GM15510 (cell line): ENCODE results near the gene IL22RA1.

Experiments
- POLR2A ChIP-seq: IDR thresholded peaks from 3 replicates; pipeline ENCODE4 v1.6.1; 2011; ENCODE audit warnings: borderline replicate concordance; ENCODE audit not compliant: insufficient read length; ENCODE audit errors: extremely low read depth

Gene IL22RA1

DNA sequence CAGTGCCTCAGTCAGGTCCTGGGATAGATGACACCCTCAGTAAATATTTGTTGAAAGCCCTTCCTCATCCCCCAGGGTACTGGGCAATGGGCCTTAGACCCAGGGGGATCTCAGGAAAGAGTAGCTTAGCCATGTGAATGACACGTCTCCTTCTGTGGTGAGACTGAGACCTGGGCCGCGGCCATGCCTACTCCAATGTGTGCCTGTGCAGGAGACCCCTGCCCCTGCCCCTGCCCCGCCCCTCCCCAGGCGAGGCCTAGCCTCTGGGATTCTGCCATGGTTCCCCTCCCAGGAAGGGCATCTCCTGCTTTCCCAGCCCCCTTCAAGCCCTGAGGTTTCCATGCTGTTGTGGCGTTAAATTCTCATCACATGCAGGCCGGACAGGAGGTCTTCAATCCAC, 38.1 kb downstream of the IL22RA1 start:
- no peak for TF ChIP-seq POLR2A

GRCh38 chr1:24103879-24104278, 39.1 kb downstream of the IL22RA1 start:
- no peak for TF ChIP-seq POLR2A

DNA sequence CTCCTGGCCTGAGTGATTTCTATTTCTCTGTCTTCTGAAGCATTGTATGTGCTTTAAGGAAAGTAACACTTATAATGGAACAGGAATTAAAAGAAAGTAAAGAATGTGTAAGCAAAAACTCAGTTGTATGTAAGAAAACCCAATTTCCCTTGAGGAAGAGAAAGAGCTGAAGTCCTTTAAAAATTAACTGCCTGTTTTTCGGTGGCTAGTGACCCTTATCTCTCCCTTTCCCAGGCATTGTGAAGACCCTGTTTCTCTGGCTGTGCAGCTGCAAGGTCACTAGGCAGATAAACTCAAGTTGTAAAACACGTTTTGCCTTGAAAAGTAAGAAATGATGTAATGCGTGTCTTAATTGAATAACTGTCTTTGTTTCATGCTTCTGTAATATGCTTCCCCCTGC, 39.5 kb downstream of the IL22RA1 start:
- TF ChIP-seq POLR2A, result no peak

GRCh38 chr1:24102961-24103360, 40.0 kb downstream of the IL22RA1 start:
- TF ChIP-seq POLR2A, result no peak

GRCh38 chr1:24101796-24102586, 40.9 kb downstream of the IL22RA1 start:
- no peak for TF ChIP-seq POLR2A

DNA sequence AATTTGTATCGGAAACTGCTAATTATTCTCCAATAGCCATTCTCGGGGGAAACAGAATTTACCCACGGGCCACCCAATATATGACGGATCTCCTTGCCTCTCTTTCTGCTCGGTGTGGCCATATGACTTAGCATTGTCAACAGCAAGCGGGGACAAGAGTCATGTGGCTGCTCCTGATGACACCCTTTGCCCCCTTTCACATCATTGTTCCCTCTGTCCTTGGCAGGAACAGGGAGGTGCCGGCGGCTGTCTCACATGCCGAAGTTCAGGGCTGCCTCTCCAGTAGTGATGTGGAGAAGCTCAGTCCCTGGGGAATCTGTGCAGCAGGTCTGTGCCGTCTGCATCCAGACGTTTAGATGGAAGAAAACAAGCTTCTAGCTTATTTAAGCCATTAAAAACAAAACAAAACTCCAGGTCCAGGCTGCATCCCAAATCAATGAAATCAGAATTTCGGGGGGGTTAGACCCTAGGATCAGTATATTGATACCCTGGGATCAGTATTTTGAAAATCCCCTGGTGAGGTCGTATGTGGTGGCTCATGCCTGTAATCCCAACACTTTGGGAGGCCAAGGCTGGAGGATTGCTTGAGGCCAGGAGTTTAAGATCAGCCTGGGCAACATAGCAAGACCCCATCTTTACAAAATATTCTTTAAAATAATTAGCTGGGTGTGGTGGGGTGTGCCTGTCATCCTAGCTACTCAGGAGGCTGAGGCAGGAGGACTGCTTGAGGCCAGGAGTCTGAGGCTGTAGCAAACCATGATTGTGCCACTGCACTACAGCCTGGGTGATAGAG, 41.8 kb downstream of the IL22RA1 start:
- no peak for TF ChIP-seq POLR2A

- no peak for TF ChIP-seq POLR2A
These were observed 43.8 kb downstream of the IL22RA1 start for GRCh38 chr1:24098943-24099638.

DNA sequence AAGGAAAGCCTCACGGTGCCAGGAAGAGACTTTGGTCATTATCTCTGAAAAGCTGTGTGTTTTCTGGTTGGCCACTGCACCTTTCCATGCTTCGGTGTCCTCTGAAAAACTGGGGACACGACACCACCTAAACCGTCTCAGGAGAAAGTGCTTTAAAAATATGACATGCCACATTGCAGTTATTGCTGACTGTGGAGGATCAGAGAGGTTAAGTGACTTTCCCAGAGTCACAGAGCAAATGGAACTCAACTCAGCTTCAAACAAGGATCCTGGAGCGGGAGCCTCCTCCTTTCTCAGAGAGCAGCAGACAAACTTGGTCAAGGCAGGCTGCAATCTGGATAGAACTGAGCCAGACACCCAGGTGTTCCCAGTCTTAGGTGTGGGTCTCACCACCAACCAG, 44.8 kb downstream of the IL22RA1 start:
- TF ChIP-seq POLR2A, result no peak

GRCh38 chr1:24097663-24098062, 45.3 kb downstream of the IL22RA1 start:
- no peak for TF ChIP-seq POLR2A

- no peak for TF ChIP-seq POLR2A
These were observed 46.2 kb downstream of the IL22RA1 start for GRCh38 chr1:24096739-24097103.

DNA sequence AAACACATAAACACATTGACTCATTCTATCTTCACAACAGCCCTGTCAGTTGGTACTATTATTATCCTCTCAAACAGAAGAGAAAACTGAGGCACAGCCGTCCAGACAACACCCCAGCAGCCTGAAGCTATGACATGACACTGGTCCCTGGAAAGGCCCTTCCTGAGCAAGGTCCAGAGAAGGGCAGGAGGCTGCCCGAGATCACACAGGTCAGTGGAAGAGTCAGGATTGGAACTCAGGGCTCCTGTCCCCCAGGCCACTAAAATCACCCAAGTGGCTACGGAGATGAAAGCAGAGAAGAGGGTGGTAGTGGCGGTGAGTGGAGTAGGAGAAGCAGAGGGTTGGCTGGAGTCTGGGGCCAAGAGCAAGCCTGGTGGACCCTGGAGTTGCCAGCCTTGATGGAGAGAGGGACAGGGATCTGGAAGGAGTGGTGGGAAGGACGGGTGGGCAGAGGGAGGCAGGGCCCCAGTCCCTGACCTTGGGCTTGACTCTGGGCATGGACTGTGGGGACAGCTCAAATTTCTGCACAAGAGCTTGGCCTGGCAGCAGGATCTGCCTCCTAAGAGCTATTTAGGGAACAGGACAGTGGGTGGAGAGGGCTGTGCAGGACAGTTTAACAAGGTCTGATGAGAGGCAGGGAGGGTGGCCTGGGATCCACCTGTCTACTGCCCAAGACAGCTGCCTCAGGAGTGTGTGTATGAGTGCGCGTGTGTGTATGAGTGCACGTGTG, 46.8 kb downstream of the IL22RA1 start:
- TF ChIP-seq POLR2A, result no peak

DNA sequence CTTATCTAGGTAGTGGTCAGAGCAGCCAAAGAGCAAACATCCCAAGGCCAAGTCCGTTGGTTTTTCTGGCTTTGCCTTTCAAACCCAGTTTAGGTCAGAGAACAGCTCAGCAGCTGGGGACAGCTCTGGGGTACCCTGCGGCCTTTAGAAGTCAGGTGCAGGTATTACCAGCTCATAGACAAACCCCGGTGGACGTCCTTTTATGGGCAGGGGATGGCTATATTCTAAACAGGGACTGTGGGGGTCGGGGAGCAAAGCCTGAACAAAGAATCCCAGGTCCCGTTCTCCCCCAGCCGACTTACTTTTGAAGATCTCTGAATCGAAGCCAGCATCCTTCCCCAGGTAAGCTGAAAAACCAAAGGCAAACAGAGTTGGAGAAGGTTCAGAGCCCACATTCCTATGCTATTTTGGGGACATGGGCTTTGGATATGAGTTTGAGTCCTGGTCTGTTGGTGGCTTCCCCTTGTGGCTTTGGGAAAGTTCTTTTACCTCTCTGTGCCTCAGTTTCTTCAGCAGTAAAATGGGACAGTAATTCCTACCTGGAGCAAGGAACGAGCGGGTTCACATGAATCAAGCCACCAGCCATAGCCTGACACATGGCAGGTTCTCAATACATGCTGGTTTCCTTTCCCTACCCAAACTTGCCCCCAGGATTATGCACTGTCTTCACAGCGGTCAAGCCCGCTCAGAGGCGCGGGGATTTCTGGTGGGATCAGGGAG, 47.6 kb downstream of the IL22RA1 start:
- no peak for TF ChIP-seq POLR2A

DNA sequence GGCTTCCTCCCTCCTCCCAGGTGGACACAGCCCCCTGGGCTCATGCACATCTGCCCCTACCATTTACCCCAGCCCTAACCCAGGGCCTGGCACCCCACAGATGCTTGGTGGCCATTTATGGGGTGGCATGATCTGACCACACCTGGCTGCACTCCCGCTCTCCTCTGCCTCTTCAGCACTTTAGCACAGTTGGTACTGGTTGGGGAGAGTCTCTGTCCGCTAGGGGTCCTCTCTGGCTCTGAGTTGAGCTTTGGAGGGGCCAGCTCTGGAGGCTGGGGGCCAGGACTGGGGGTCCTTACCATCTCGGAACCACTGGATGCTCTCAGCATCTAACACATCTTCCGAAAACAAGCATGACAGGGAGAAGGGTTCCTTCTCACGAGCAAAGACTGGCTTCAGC, 48.4 kb downstream of the IL22RA1 start:
- TF ChIP-seq POLR2A, result no peak

DNA sequence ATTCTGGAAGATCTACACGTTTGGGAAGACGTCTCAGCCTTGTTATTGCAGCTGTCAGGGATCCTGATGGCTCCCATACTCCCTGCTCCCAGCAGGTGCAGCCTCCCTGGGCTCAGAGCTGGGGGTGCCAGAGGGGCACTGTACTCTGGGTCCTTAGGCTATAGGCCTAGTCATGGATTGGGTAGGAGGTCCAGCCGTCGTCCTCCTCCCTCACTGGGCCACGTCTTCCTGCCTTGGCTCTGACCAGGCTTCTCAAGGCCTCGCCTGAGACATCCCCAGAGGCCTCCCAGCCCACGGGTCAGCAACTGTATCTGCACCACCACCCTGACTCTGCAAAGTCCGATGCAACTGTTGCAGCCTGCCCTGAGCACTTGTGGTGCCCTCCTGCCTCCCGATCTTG, 49.2 kb downstream of the IL22RA1 start:
- TF ChIP-seq POLR2A, result no peak

DNA sequence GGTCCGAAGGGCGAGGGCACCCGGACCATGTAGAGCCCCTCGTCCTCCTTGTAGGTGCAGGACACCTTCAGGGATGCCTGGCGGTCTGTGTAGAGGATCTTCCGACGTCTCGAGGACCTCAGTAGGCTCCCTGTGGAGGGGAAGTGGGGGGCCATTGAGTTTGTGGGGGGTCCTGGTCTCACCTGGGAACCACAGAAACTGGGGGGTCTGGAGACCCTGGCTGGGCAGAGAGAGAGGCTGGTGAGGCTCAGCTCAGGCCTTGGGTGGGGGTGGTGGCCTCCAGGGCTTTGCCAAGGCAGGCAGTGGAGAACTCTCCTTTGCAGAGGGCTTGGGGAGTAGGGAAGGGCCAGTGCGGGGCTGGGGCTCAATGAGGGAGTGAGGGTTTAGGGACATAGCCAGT, 50.0 kb downstream of the IL22RA1 start:
- no peak for TF ChIP-seq POLR2A

- TF ChIP-seq POLR2A, result no peak
These were observed 50.9 kb downstream of the IL22RA1 start for GRCh38 chr1:24091971-24092482.
